Endothelial cell (in vitro differentiated cells): ENCODE results near the gene PRICKLE1. TPM values are rescaled to one million over a fixed set of nuclear protein-coding genes. Genes with fewer than 3 reads are reported as not detected.
A peak's percentile ranks its signal among the peaks of the same experiment; 100 is the strongest.

Experiments used
- DNase-seq: peaks from one replicate; pipeline ENCODE4 v3.0.0; 2021; ENCODE audit warnings: low spot score
- H3K27ac Mint-ChIP-seq: one replicate; pipeline ENCODE4 v1.8.0; 2021; ENCODE audit warnings: mixed read lengths, inconsistent platforms; ENCODE audit not compliant: unreplicated experiment
- H3K27me3 Mint-ChIP-seq: one replicate; pipeline ENCODE4 v1.8.0; 2021; ENCODE audit warnings: mild to moderate bottlenecking, moderate library complexity, mixed read lengths, inconsistent platforms; ENCODE audit not compliant: unreplicated experiment
- H3K36me3 Mint-ChIP-seq: one replicate; pipeline ENCODE4 v1.8.0; 2021; ENCODE audit warnings: mild to moderate bottlenecking, low read depth, mixed read lengths, inconsistent platforms; ENCODE audit not compliant: unreplicated experiment
- H3K4me1 Mint-ChIP-seq: one replicate; pipeline ENCODE4 v1.8.0; 2021; ENCODE audit warnings: mild to moderate bottlenecking, mixed read lengths, inconsistent platforms; ENCODE audit not compliant: unreplicated experiment
- H3K4me3 Mint-ChIP-seq: one replicate; pipeline ENCODE4 v1.8.0; 2021; ENCODE audit warnings: mild to moderate bottlenecking, mixed read lengths, inconsistent platforms; ENCODE audit not compliant: unreplicated experiment
- H3K9me3 Mint-ChIP-seq: one replicate; pipeline ENCODE4 v1.8.0; 2021; ENCODE audit warnings: mixed read lengths, inconsistent platforms; ENCODE audit not compliant: unreplicated experiment
- CTCF ChIP-seq: fragments of 200-600 bp; sonication (generic); IDR thresholded peaks from one replicate; pipeline ENCODE4 v1.5.0; 2021; ENCODE audit warnings: antibody characterized with exemption; ENCODE audit not compliant: unreplicated experiment
- total RNA-seq: library from RNA; stranded (reverse); fragmentation: NEBNext Ultra II Directional; extraction: Animal tissue kit (Norgen Biotek cat#: 25700); gene quantifications from one replicate; pipeline ENCODE4 v1.2.1, GENCODE V29; 2021; ENCODE audit not compliant: unreplicated experiment

The PRICKLE1 gene
- total RNA-seq, 1 donor from 2014 or later, result 15.6 TPM

GRCh38 chr12:42560977-42561376 lies 28.6 kb downstream of the PRICKLE1 start:
- Mint-ChIP-seq H3K27me3 (no peaks in the 10 kb centered on the region), H3K9me3 (no peaks in the 10 kb centered on the region), H3K36me3 (no peaks in the 10 kb centered on the region), H3K27ac (no peak overlapping the region), H3K4me1 (peaks cover 11% of the 10 kb centered on the region), H3K4me3 (no peak overlapping the region)
- DNase-seq, result no peak
- TF ChIP-seq CTCF, result no peak

- no peaks in the 10 kb centered on the region for H3K9me3 Mint-ChIP-seq
- no peak for DNase-seq
- H3K27ac Mint-ChIP-seq, result no peak overlapping the region
- no peaks in the 10 kb centered on the region for H3K4me1 Mint-ChIP-seq
- no peaks in the 10 kb centered on the region for H3K36me3 Mint-ChIP-seq
- no peak overlapping the region for H3K4me3 Mint-ChIP-seq
- no peak for TF ChIP-seq CTCF
- H3K27me3 Mint-ChIP-seq, result no peaks in the 10 kb centered on the region
Measured at GRCh38 chr12:42557586-42558172, 31.9 kb downstream of the PRICKLE1 start.

GRCh38 chr12:42556917-42557316 lies 32.6 kb downstream of the PRICKLE1 start:
- H3K9me3 Mint-ChIP-seq, result no peaks in the 10 kb centered on the region
- H3K27me3 Mint-ChIP-seq, result peaks cover 4% of the 10 kb centered on the region
- TF ChIP-seq CTCF, result no peak

GRCh38 chr12:42552822-42553221 lies 36.7 kb downstream of the PRICKLE1 start:
- Mint-ChIP-seq H3K36me3 (no peaks in the 10 kb centered on the region), H3K9me3 (no peaks in the 10 kb centered on the region), H3K27ac (no peak overlapping the region), H3K4me3 (peak overlapping the region; percentile 64), H3K27me3 (peaks cover 4% of the 10 kb centered on the region), H3K4me1 (peaks cover 6% of the 10 kb centered on the region)
- TF ChIP-seq CTCF, result no peak
- peak; percentile 7 for DNase-seq

More at GRCh38 chr12:42556917-42557316, 32.6 kb downstream of the PRICKLE1 start:
- Mint-ChIP-seq H3K4me1 (peaks cover 4% of the 10 kb centered on the region), H3K36me3 (no peaks in the 10 kb centered on the region), H3K27ac (no peak overlapping the region), H3K4me3 (no peak overlapping the region)
- DNase-seq, result no peak

- H3K9me3 Mint-ChIP-seq, result no peaks in the 10 kb centered on the region
- H3K27me3 Mint-ChIP-seq, result peaks cover 4% of the 10 kb centered on the region
- no peak overlapping the region for H3K27ac Mint-ChIP-seq
- H3K4me3 Mint-ChIP-seq, result no peak overlapping the region
- TF ChIP-seq CTCF, result no peak
- no peak for DNase-seq
- no peaks in the 10 kb centered on the region for H3K36me3 Mint-ChIP-seq
- H3K4me1 Mint-ChIP-seq, result peaks cover 6% of the 10 kb centered on the region
Measured at GRCh38 chr12:42550800-42551199, 38.7 kb downstream of the PRICKLE1 start.
